Adipocyte (in vitro differentiated cells): ENCODE data around the gene HHIPL1.
A peak's percentile ranks its signal among the peaks of the same experiment; 100 is the strongest.

Experiments used
- DNase-seq: peaks from one replicate; pipeline ENCODE4 v3.0.0-alpha.2; 2015; ENCODE audit warnings: low read depth
- H3K27me3 ChIP-seq: replicated peaks from 2 replicates; pipeline ENCODE4 v1.7.0; 2013; ENCODE audit warnings: mild to moderate bottlenecking, low read length, moderate library complexity; ENCODE audit not compliant: control insufficient read depth, insufficient read depth
- H3K36me3 ChIP-seq: 2 replicates; pipeline ENCODE4 v1.7.0; 2013; ENCODE audit warnings: low read length, mild to moderate bottlenecking, moderate library complexity; ENCODE audit not compliant: control insufficient read depth, insufficient read depth, severe bottlenecking
- H3K4me1 ChIP-seq: 2 replicates; pipeline ENCODE4 v1.7.0; 2013; ENCODE audit warnings: mild to moderate bottlenecking, low read length, moderate library complexity; ENCODE audit not compliant: control insufficient read depth, insufficient read depth
- H3K4me3 ChIP-seq: 2 replicates; pipeline ENCODE4 v1.7.0; 2013; ENCODE audit warnings: mild to moderate bottlenecking, low read length, moderate library complexity
- H3K9ac ChIP-seq: 2 replicates; pipeline ENCODE4 v1.7.0; 2013; ENCODE audit warnings: mild to moderate bottlenecking, low read length, moderate library complexity
- H3K9me3 ChIP-seq: 2 replicates; pipeline ENCODE4 v1.7.0; 2013; ENCODE audit warnings: mild to moderate bottlenecking, low read length, moderate library complexity; ENCODE audit not compliant: control insufficient read depth

The HHIPL1 gene

GRCh38 chr14:99644723-99645544 is at the start of gene HHIPL1:
HHIPL1 (plus strand) TSS chr14:99645129; CDS start chr14:99645208, 79 bp downstream.
- peak; percentile 51 for DNase-seq
- Histone ChIP-seq H3K4me3 (peak within 1 kb of the TSS; percentile 71), H3K9ac (peak within 1 kb of the TSS; percentile 79), H3K27me3 (no peaks in the 10 kb centered on the region), H3K9me3 (no peaks in the 10 kb centered on the region), H3K36me3 (no peaks in the 10 kb centered on the region), H3K4me1 (peaks cover 7% of the 10 kb centered on the region)

- DNase-seq, result no peak
- H3K9ac ChIP-seq, result no peak overlapping the region
- peaks cover 40% of the 10 kb centered on the region for H3K27me3 ChIP-seq
- no peaks in the 10 kb centered on the region for H3K36me3 ChIP-seq
- H3K4me1 ChIP-seq, result no peaks in the 10 kb centered on the region
- H3K4me3 ChIP-seq, result no peak overlapping the region
- no peaks in the 10 kb centered on the region for H3K9me3 ChIP-seq
These were observed 49.4 kb upstream of the HHIPL1 start for GRCh38 chr14:99595524-99595923.

DNA sequence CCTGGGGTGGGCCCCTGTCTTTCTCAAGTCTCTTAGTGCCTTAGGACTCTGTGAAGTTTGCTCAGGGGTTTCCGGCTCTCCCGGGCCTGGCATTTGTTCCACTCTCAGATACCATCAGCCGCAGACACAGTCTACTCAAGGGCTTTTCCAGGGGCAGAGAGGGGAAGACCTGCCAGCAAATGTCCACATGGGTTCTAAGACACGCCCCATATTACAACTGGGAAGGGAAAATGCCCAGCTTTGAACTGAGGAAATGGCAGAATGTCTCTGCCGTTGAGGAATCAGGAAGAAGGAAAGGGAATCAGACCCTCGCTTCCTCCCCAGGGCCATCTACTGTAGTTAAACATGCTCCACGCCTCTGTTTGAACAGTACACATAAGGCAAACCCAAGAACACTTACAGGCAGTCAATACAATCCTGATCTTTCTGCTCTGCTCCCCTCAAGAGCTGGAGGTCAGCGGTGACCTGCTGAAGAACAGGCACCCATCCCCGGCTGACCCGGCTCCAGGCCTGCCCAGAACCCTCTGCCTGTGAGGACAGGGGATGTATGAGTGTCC is 48.8 kb upstream of the HHIPL1 start:
- Histone ChIP-seq H3K4me3 (no peak overlapping the region), H3K36me3 (no peaks in the 10 kb centered on the region), H3K9me3 (no peaks in the 10 kb centered on the region), H3K9ac (no peak overlapping the region), H3K4me1 (no peaks in the 10 kb centered on the region), H3K27me3 (peaks cover 43% of the 10 kb centered on the region)
- no peak for DNase-seq

DNA sequence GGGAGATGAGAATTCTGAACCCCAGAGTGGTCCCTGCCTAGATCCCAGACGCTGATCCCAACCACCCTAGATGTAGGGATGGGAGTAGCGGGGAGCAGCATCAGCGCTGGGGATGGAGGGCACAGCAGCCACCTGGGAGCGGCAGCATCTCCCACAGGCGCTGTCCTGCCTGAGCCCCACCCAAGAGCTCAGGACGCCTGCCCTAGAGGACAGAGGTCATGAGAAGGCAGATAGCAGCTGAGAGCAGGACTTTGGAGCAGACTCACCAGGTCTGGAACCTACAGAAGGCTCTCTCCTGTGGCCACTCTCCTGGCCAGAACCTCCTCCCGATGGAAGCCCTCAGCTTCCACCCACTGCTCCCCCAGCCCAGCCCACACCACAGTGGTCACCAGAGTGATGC is 48.2 kb upstream of the HHIPL1 start:
- H3K36me3 ChIP-seq, result no peaks in the 10 kb centered on the region
- H3K9ac ChIP-seq, result no peak overlapping the region
- H3K4me1 ChIP-seq, result no peaks in the 10 kb centered on the region
- H3K4me3 ChIP-seq, result no peak overlapping the region
- no peaks in the 10 kb centered on the region for H3K9me3 ChIP-seq
- no peak for DNase-seq
- peaks cover 43% of the 10 kb centered on the region for H3K27me3 ChIP-seq

- no peaks in the 10 kb centered on the region for H3K36me3 ChIP-seq
- H3K4me3 ChIP-seq, result no peak overlapping the region
- peaks cover 38% of the 10 kb centered on the region for H3K27me3 ChIP-seq
- no peak overlapping the region for H3K9ac ChIP-seq
- no peak for DNase-seq
- H3K4me1 ChIP-seq, result peaks cover 5% of the 10 kb centered on the region
- H3K9me3 ChIP-seq, result no peaks in the 10 kb centered on the region
These were observed 46.9 kb upstream of the HHIPL1 start for GRCh38 chr14:99597911-99598600.

GRCh38 chr14:99598774-99599173 is 46.2 kb upstream of the HHIPL1 start:
- no peak for DNase-seq
- Histone ChIP-seq H3K27me3 (peaks cover 34% of the 10 kb centered on the region), H3K9ac (no peak overlapping the region), H3K9me3 (no peaks in the 10 kb centered on the region), H3K36me3 (no peaks in the 10 kb centered on the region), H3K4me3 (no peak overlapping the region), H3K4me1 (peaks cover 5% of the 10 kb centered on the region)

GRCh38 chr14:99599393-99599792 is 45.5 kb upstream of the HHIPL1 start:
- H3K27me3 ChIP-seq, result peaks cover 33% of the 10 kb centered on the region
- no peaks in the 10 kb centered on the region for H3K36me3 ChIP-seq
- H3K4me3 ChIP-seq, result no peak overlapping the region
- no peak for DNase-seq
- H3K9ac ChIP-seq, result no peak overlapping the region
- H3K9me3 ChIP-seq, result no peaks in the 10 kb centered on the region
- peaks cover 5% of the 10 kb centered on the region for H3K4me1 ChIP-seq

DNA sequence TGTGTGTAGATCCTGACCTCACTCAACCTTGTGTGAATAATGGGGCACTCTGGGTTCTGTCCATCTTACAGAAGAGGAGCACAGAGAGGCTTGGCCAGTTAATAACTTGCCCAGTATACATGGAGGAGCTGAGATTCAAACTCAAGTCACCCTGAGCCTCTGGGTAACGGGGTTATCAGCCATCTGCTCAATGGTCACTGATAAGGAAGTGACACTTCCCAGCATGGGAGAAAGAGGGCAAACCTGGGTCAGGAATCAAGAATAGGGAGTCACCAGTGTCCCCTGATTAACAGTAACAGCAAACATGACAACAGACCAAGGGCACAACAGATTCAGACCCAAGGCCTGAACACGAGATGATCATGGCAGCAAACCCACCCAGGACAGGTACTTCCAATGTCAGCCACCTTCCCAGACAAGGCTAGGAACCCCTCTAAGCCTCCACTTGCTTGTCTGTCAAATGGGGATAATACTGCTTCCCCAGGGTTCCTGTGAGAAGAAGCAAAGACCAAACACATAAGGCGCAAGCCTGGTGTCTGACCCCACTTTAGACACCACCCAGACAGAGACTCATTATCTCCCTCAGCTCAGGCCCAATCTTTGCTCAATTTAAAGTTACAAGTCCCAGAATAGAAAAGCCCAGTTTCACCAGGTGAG is 44.6 kb upstream of the HHIPL1 start:
- H3K9ac ChIP-seq, result no peak overlapping the region
- H3K4me1 ChIP-seq, result peaks cover 6% of the 10 kb centered on the region
- H3K36me3 ChIP-seq, result no peaks in the 10 kb centered on the region
- no peaks in the 10 kb centered on the region for H3K9me3 ChIP-seq
- peaks cover 27% of the 10 kb centered on the region for H3K27me3 ChIP-seq
- no peak for DNase-seq
- H3K4me3 ChIP-seq, result no peak overlapping the region

DNA sequence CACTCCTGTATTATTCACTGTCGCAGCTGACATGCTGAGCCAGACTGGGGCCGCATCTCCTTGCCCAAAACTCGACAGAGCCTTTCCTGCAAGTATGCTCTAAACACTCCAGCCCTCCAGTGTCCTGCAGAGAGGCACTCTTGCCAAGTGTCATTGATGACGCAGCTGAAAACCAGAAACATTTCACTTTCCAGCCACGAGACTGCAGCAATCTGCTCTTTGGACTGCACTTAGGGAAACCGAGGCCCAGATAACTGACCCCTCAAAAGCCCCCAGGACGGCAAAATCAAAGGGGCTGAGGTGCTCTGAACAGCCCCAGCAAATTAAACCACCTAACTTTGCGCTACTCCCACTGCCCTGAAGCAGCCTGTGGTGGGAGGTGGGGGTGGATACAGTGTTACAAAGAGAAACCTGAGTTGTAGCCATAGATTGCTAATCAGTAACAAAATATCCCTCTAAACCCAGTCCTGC is 43.5 kb upstream of the HHIPL1 start:
- H3K9ac ChIP-seq, result no peak overlapping the region
- DNase-seq, result peak; percentile 36
- no peaks in the 10 kb centered on the region for H3K36me3 ChIP-seq
- no peak overlapping the region for H3K4me3 ChIP-seq
- no peaks in the 10 kb centered on the region for H3K9me3 ChIP-seq
- H3K4me1 ChIP-seq, result peaks cover 8% of the 10 kb centered on the region
- peaks cover 32% of the 10 kb centered on the region for H3K27me3 ChIP-seq

DNA sequence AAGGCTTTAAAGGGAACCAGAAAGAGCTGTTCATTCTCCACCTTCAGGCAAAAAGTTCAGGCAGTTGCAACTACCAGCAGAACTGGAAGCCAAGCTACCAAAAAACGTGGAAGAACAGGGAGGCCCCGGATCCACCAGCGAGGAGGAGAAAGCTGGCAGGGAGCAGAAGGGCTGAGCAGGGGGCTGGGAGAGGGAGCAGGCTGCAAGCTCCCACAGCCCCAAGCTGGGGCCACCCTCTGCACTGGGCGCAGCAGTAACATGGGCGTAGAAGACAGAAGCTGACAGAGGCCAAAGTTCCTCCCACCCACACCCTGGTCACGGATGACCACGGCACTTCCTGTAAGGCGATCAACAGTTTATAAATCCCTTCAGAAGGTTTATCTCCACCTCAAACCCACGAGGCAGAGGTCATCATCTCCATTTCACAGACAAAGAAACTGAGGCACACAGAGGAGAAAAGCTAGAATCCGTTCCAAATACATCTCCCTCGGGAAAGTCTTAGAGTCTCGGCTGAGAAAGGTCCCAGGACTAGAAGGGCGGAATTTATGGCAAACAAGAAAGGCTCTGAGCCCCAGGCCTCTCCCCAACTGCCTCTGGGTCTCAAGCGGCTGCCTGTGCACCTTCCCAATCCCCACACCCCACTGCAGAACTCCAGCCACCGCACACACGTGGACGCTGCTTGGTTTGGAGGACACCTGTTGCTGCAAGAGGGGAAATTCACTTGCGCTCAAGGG is 42.7 kb upstream of the HHIPL1 start:
- H3K4me3 ChIP-seq, result no peak overlapping the region
- peaks cover 25% of the 10 kb centered on the region for H3K27me3 ChIP-seq
- no peaks in the 10 kb centered on the region for H3K36me3 ChIP-seq
- H3K9ac ChIP-seq, result no peak overlapping the region
- no peaks in the 10 kb centered on the region for H3K9me3 ChIP-seq
- peaks cover 8% of the 10 kb centered on the region for H3K4me1 ChIP-seq
- peak; percentile 27 for DNase-seq
